HUES6 (cell line): ENCODE data around the gene PRADC1.

Source experiments
- H3K27ac ChIP-seq: 2 replicates; pipeline ENCODE4 v1.7.0; 2013; ENCODE audit warnings: low read depth, mild to moderate bottlenecking, low read length, inconsistent platforms
- H3K27me3 ChIP-seq: 2 replicates; pipeline ENCODE4 v1.6.1; 2013; ENCODE audit warnings: low read length; ENCODE audit not compliant: control insufficient read depth, insufficient read depth
- H3K36me3 ChIP-seq: 2 replicates; pipeline ENCODE4 v1.6.1; 2013; ENCODE audit warnings: low read length; ENCODE audit not compliant: control insufficient read depth, insufficient read depth
- H3K4me1 ChIP-seq: 2 replicates; pipeline ENCODE4 v1.6.1; 2013; ENCODE audit warnings: low read length; ENCODE audit not compliant: control insufficient read depth, insufficient read depth
- H3K4me3 ChIP-seq: 2 replicates; pipeline ENCODE4 v1.5.1; 2013; ENCODE audit warnings: low read depth, low read length
- H3K9ac ChIP-seq: one replicate; pipeline ENCODE4 v1.6.1; 2013; ENCODE audit warnings: mild to moderate bottlenecking, low read length
- H3K9me3 ChIP-seq: 2 replicates; pipeline ENCODE4 v1.6.1; 2013; ENCODE audit warnings: low read depth, low read length; ENCODE audit not compliant: control insufficient read depth, insufficient read depth

PRADC1 gene

GRCh38 chr2:73233932-73234832 is 1.1 kb upstream of the PRADC1 start, which contains the start of gene CCT7:
Gene CCT7 (plus strand): TSS chr2:73234308. CDS start chr2:73234379, 71 bp downstream.
- Histone ChIP-seq H3K36me3 (peaks cover 15% of the 10 kb centered on the region), H3K4me1 (peaks cover 27% of the 10 kb centered on the region), H3K27ac (peak within 1 kb of the TSS; percentile 95), H3K9me3 (no peaks in the 10 kb centered on the region), H3K27me3 (no peaks in the 10 kb centered on the region), H3K4me3 (peak within 1 kb of the TSS; percentile 92), H3K9ac (peak within 1 kb of the TSS; percentile 92)

GRCh38 chr2:73232403-73233153 is 461 bp downstream of the PRADC1 start:
- Histone ChIP-seq H3K9me3 (no peaks in the 10 kb centered on the region), H3K4me3 (peak overlapping the region; percentile 92), H3K27ac (no peak overlapping the region), H3K36me3 (peaks cover 6% of the 10 kb centered on the region; the same call in 1 of the 2 replicates), H3K9ac (peak overlapping the region; percentile 43), H3K4me1 (peaks cover 20% of the 10 kb centered on the region), H3K27me3 (no peaks in the 10 kb centered on the region)

GRCh38 chr2:73228631-73229030 is 4.4 kb downstream of the PRADC1 start:
- Histone ChIP-seq H3K27me3 (no peaks in the 10 kb centered on the region), H3K4me1 (peaks cover 4% of the 10 kb centered on the region), H3K27ac (no peak overlapping the region), H3K36me3 (peaks cover 39% of the 10 kb centered on the region), H3K9me3 (no peaks in the 10 kb centered on the region), H3K4me3 (no peak overlapping the region), H3K9ac (no peak overlapping the region)

GRCh38 chr2:73227086-73227485 is 6.0 kb downstream of the PRADC1 start:
- H3K27me3 ChIP-seq, result no peaks in the 10 kb centered on the region
- no peaks in the 10 kb centered on the region for H3K9me3 ChIP-seq
- no peak overlapping the region for H3K27ac ChIP-seq
- H3K9ac ChIP-seq, result no peak overlapping the region
- no peak overlapping the region for H3K4me3 ChIP-seq
- H3K4me1 ChIP-seq, result no peaks in the 10 kb centered on the region
- peaks cover 55% of the 10 kb centered on the region for H3K36me3 ChIP-seq

GRCh38 chr2:73225513-73226360 is 7.3 kb downstream of the PRADC1 start:
- H3K4me1 ChIP-seq, result no peaks in the 10 kb centered on the region
- H3K9ac ChIP-seq, result no peak overlapping the region
- H3K4me3 ChIP-seq, result no peak overlapping the region
- no peaks in the 10 kb centered on the region for H3K27me3 ChIP-seq
- H3K27ac ChIP-seq, result no peak overlapping the region
- H3K9me3 ChIP-seq, result no peaks in the 10 kb centered on the region
- H3K36me3 ChIP-seq, result peaks cover 68% of the 10 kb centered on the region

- H3K4me3 ChIP-seq, result no peak overlapping the region
- no peak overlapping the region for H3K9ac ChIP-seq
- H3K36me3 ChIP-seq, result peaks cover 81% of the 10 kb centered on the region
- no peaks in the 10 kb centered on the region for H3K27me3 ChIP-seq
- H3K4me1 ChIP-seq, result no peaks in the 10 kb centered on the region
- no peak overlapping the region for H3K27ac ChIP-seq
- no peaks in the 10 kb centered on the region for H3K9me3 ChIP-seq
Observed at GRCh38 chr2:73223821-73224220, 9.2 kb downstream of the PRADC1 start.

GRCh38 chr2:73218298-73218697 is 14.7 kb downstream of the PRADC1 start:
- no peaks in the 10 kb centered on the region for H3K27me3 ChIP-seq
- peaks cover 40% of the 10 kb centered on the region for H3K36me3 ChIP-seq
- no peak overlapping the region for H3K4me3 ChIP-seq
- peaks cover 10% of the 10 kb centered on the region for H3K4me1 ChIP-seq
- no peaks in the 10 kb centered on the region for H3K9me3 ChIP-seq
- H3K27ac ChIP-seq, result no peak overlapping the region
- H3K9ac ChIP-seq, result no peak overlapping the region

- H3K36me3 ChIP-seq, result peaks cover 36% of the 10 kb centered on the region
- H3K27me3 ChIP-seq, result no peaks in the 10 kb centered on the region
- H3K9me3 ChIP-seq, result no peaks in the 10 kb centered on the region
- no peak overlapping the region for H3K9ac ChIP-seq
- peaks cover 13% of the 10 kb centered on the region for H3K4me1 ChIP-seq
- no peak overlapping the region for H3K4me3 ChIP-seq
- no peak overlapping the region for H3K27ac ChIP-seq
Observed at GRCh38 chr2:73217826-73218225, 15.2 kb downstream of the PRADC1 start.

GRCh38 chr2:73217160-73217559 is 15.9 kb downstream of the PRADC1 start:
- Histone ChIP-seq H3K4me3 (no peak overlapping the region), H3K27me3 (no peaks in the 10 kb centered on the region), H3K9me3 (no peaks in the 10 kb centered on the region), H3K36me3 (peaks cover 29% of the 10 kb centered on the region), H3K27ac (no peak overlapping the region), H3K9ac (no peak overlapping the region), H3K4me1 (peaks cover 15% of the 10 kb centered on the region)

- Histone ChIP-seq H3K4me1 (peaks cover 17% of the 10 kb centered on the region), H3K9ac (no peak overlapping the region), H3K9me3 (no peaks in the 10 kb centered on the region), H3K27me3 (no peaks in the 10 kb centered on the region; the same call in 1 of the 2 replicates), H3K27ac (no peak overlapping the region), H3K4me3 (peak overlapping the region; percentile 93), H3K36me3 (peaks cover 10% of the 10 kb centered on the region)
Observed at GRCh38 chr2:73215254-73215653, 17.8 kb downstream of the PRADC1 start.
